Omental fat pad (tissue), 4 donors: ENCODE results near the gene NAGLU. TPM values are rescaled to one million over a fixed set of nuclear protein-coding genes. Genes with fewer than 3 reads are reported as not detected.
A peak's percentile ranks its signal among the peaks of the same experiment; 100 is the strongest.

Experiments
- ATAC-seq: fragments of 150-250 bp; one replicate; pipeline ENCODE4 v1.9.1; 2016; ENCODE audit warnings: mild to moderate bottlenecking, moderate library complexity; ENCODE audit not compliant: low FRiP score
- DNase-seq: peaks from one replicate; pipeline ENCODE4 v3.0.0-alpha.2; 2019; ENCODE audit warnings: low spot score
- total RNA-seq, 4 donors: library from RNA; depleted of rRNA; stranded (reverse); fragments of >200 nt; gene quantifications; one replicate each; pipeline ENCODE4 v1.1.0, GENCODE V29; 2016
- TF ChIP-seq, protein P1 (sequence below), 3 donors: fragments of 450-650 bp; IDR thresholded peaks; one replicate each; pipeline ENCODE4 v1.5.1; 2016 to 2017; ENCODE audit warnings: antibody characterized with exemption in 3 of 3, mild to moderate bottlenecking in 3 of 3, moderate library complexity in 2 of 3

The NAGLU gene
- 10 to 100 TPM; 48.5 to 80.9 (median 57.3) TPM for total RNA-seq

DNA sequence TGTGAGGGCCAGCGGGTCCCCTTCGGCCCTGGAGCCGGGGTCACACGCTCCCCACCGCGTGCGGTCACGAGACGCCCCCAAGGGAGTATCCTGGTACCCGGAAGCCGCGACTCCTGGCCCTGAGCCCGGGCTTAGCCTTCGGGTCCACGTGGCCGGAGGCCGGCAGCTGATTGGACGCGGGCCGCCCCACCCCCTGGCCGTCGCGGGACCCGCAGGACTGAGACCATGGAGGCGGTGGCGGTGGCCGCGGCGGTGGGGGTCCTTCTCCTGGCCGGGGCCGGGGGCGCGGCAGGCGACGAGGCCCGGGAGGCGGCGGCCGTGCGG lies at the start of gene NAGLU:
Gene NAGLU, plus strand, starts transcription at position 194 of the 324 bp plus-strand sequence. Its CDS starts 32 bp downstream, at position 226.
- ATAC-seq (peak; percentile 92), DNase-seq (peak; percentile 92)
- TF ChIP-seq, protein P1, sequence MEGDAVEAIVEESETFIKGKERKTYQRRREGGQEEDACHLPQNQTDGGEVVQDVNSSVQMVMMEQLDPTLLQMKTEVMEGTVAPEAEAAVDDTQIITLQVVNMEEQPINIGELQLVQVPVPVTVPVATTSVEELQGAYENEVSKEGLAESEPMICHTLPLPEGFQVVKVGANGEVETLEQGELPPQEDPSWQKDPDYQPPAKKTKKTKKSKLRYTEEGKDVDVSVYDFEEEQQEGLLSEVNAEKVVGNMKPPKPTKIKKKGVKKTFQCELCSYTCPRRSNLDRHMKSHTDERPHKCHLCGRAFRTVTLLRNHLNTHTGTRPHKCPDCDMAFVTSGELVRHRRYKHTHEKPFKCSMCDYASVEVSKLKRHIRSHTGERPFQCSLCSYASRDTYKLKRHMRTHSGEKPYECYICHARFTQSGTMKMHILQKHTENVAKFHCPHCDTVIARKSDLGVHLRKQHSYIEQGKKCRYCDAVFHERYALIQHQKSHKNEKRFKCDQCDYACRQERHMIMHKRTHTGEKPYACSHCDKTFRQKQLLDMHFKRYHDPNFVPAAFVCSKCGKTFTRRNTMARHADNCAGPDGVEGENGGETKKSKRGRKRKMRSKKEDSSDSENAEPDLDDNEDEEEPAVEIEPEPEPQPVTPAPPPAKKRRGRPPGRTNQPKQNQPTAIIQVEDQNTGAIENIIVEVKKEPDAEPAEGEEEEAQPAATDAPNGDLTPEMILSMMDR (IDR thresholded peaks at IDR 0.05), result no peak

DNA sequence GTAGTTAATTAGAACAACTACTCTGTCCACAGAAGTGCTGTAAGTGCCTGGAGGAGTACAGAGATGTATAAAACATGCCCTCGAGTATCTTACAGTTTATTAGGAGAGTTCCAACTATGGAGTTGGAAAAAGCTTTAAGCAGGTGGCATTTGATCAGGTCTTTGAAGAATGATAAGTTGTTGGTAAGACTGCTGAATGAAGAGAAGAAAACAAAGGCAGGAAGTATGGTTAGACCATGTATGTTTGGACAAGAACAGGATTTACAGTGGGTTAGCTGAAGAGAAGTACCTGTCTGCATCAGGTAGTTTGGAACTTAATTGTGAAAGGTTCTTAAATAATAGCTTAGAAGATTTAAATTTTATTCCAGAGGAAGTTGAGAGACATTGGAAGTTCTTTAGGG lies 48.0 kb upstream of the NAGLU start:
- TF ChIP-seq, protein P1 (IDR thresholded peaks at IDR 0.05), result no peak
- no peak for DNase-seq

DNA sequence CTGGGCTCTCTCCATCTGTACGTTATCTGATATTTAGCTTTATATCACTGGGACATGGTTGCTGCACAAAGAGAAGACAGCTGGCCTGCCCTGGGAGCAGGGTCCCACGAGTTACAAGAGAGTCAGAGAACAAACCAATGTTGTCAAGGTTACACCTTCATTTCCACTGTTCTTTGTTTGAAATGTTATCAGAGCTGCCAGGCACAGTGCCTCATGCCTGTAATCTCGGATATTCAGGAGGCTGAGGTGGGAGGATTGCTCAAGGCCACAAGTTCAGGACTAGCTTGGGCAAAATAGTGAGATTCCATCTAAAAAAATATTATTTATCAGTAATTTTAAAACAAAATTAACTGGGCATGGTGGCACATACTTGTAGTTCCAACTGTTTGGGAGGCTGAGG lies 42.7 kb upstream of the NAGLU start:
- DNase-seq, result no peak
- TF ChIP-seq, protein P1 (IDR thresholded peaks at IDR 0.05), result no peak
- no peak for ATAC-seq

More for the DNA sequence above, 48.0 kb upstream of the NAGLU start:
- no peak for ATAC-seq

DNA sequence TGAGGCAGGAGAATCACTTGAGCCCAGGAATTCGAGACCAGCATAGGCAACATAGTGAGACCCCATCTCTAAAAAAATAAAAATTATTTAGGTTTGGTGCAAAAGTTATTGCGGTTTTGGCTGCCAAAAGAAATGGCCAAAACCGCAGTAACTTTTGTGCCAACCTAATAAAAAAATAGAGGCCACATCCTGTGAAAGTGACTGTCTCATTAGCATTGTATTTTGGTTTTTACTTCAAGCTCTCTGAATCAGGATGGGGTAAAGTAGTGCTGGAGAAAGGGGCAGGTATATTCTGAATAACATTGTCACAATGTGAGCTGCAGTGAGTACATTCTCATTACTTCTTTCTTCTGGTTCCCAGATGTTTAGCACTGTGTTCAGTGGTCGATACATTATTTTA lies 41.4 kb upstream of the NAGLU start:
- no peak for ATAC-seq

DNA sequence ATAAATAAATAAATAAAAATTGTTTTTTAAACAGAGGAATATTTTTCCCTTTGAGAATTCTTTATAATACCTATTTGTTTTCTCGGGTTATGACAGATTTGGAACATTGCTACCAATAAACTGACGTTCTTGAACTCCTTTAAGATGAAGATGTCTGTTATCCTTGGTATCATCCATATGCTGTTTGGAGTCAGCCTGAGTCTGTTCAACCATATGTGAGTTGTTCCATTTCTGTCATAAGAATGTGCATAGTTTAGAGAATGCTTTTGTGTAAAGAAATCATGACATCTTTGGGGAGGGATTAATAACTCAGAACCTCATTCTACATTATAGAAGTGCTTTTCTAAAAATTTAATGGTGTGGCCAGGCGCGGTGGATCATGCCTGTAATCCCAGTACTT lies 37.2 kb upstream of the NAGLU start:
- DNase-seq (no peak), ATAC-seq (no peak)
- TF ChIP-seq, protein P1 (IDR thresholded peaks at IDR 0.05), result no peak

More for the DNA sequence above, 41.4 kb upstream of the NAGLU start:
- DNase-seq, result no peak
- TF ChIP-seq, protein P1 (IDR thresholded peaks at IDR 0.05), result no peak

DNA sequence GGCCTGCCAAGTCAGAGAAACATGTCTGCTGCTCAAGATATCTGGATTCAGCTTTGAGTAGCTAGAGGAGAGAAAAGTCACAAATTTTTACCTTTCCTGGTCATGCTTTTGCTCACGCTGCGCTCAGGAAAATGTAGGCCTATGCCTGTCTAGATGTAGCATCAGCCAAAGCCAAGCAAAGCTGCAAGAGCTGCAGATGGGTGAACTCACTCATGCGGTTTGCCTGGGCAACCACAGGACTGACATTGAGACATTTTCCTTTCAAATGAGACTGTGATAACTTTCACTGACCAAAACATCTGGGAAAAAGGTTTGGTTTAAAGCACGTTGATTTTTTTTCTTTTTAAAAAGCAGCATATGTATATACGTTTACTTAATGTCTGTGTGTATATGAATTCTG lies 34.0 kb upstream of the NAGLU start:
- DNase-seq (no peak), ATAC-seq (no peak)
- TF ChIP-seq, protein P1 (IDR thresholded peaks at IDR 0.05), result no peak

DNA sequence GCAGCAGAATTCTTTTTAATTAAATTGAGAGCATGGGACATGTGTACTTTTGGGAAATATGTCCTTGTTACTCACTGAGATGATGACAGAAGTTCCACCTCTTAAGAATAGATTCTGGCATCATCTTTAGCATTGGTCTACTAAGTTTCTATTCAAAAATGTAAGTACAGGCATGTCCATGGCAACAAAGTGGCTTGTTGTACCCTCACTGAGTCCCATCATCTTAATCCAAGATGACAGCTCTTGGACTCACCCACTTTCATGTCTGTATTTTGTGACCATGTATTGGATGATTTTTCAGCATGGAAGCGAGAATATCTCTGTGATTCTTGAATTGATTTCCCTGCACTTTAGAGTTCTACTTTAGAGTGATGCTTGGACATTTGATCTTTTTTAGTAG lies 33.1 kb upstream of the NAGLU start:
- ATAC-seq, result no peak
- TF ChIP-seq, protein P1 (IDR thresholded peaks at IDR 0.05), result no peak
- no peak for DNase-seq
